Stimulated activated CD4-positive, alpha-beta T cell treated with anti-CD3 and anti-CD28 coated beads, Interleukin-12 subunit alpha, Interleukin-12 subunit beta, amount 100 ng/mL, for 24 hours (primary cell): ENCODE results near the gene TXN.

Experiments used
- DNase-seq, 2 experiments: peaks; one replicate each; pipeline ENCODE4 v3.0.0-alpha.2; 2020; ENCODE audit warnings: low read depth in 2 of 2

The TXN gene

GRCh38 chr9:110256380-110257096, at the start of gene TXN:
TSS of gene TXN (minus strand) at chr9:110256507. CDS start at chr9:110256435, 72 bp downstream.
- peak; percentile 79 to 87 for DNase-seq

DNA sequence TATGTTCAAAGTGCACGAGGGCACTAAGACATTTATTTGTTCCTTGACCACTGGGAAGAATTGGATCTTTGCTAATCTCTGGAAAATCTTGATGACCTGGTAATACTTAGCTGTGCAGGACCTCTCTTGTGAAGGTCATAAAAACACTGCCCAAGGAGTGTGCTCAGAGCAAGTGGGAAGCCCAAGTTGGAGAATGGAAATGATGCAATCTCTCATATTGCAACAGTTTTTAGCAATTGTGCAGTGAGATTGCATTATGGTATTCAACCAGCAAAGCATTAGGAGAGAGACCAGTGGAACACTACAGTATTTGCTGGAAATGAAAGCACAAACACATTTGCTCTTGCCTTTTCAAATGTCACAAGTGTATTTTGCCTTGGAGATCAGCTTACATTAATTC, 46.8 kb upstream of the TXN start:
- DNase-seq = no peak

DNA sequence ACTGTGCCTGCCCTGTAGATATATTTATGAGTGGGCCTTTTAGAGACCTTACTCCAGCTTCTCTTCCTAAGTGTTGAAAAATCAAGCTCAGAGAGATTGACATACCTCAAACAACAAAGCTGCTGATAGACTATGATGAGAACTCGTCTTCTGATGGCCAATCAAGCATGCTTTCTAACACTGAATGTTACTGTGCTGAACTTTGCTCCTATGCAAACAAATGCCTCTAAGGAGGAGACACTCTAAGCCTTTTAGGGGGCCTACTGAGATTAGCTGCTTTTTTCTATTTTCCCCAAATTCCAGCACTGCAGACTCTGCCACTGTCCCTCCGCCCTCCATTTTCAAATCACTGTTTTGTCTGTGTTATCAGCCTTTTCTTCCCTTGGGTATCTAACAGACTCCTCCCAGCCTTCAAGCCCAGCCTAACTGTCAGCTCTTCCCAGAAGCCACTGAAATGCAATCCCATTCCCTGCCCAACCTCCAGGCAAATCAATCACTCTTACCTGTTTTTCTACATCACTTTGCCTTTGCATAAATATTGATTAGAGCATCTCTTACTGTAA, 41.8 kb upstream of the TXN start:
- no peak for DNase-seq

GRCh38 chr9:110293248-110293647, 36.9 kb upstream of the TXN start:
- DNase-seq = no peak

- no peak for DNase-seq
Observed at GRCh38 chr9:110291921-110292557, 35.7 kb upstream of the TXN start.

DNA sequence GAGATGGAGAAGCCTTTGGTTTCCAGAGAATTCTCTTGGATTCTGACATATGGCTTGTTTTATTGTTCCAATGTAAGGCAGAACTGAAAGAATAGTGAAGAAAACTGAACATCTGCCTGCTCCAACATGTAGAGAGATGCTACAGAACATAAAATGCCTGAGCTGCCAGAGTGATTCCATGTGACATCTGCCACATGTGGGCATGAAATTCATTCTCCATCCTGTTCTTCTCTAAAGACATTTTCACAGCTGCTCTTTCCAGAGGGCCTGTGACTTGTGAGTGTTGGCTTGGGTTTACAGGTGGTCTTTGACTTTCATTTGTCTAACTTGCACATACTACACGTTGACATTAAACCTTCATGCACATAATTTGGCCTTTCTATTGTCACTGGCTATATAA, 33.7 kb upstream of the TXN start:
- DNase-seq = no peak

DNA sequence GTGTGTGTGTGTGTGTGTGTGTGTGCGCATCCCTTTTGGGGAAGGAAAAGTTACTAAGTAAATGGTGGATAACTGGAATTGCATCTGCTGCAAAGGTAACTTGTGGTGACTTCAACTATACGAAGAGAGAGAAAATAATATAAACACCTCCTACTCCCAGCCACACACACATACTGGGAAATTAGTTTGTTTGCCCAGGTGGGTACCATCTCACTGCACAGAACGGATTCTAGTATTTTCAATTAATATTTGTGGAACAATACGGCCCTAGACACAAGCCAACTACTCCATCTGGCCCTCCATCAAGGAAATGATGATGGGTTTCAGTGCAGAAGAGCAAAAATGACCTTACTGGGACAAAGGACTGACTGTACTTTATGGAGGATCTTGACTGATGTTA, 32.2 kb upstream of the TXN start:
- DNase-seq = no peak

- no peak for DNase-seq
Observed at GRCh38 chr9:110287289-110287680, 31.0 kb upstream of the TXN start.

DNA sequence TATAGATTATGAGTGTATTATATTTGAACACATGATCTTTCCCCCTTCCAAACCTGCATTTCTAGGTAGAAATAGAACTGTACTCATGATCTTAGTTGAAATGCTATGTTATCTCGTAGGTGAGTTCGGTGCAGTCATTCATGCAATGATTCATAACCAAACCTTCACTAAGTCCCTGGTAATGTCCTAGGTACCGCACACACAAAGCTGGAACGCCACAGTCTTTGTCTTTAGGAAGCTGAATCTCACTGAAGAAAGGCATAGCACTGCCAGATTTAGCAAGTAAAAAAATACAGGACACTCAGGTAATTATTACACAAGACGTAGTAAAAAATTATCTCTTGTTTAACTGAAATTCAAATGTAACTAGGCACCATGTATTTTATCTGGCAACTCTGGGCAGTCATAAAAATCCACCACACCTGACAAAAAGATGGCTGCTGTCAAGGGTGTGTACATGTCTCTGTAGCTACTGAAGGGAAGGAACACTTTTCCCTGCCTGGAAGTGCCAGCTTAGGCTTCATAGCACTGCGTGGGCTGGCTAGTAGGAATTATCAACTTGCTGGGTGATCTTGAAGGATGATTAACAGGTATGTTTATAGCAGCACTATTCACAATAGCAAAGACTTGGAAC, 28.0 kb upstream of the TXN start:
- DNase-seq = no peak

GRCh38 chr9:110283751-110284150, 27.4 kb upstream of the TXN start:
- DNase-seq = no peak

DNA sequence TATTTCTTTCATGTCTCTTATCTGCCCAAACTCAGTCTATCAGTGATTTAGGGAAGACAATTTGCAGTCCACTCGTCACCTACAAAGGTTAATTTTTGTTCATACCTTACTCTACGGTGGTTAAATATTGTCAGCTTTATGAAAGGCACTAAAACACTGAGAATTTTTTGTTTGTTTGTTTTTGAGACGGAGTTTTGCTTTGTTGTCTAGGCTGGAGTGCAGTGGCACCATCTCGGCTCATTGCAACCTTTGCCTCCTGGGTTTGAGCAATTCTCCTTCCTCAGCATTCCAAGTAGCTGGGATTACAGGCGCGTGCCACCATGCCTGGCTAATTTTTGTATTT, 26.4 kb upstream of the TXN start:
- DNase-seq = no peak

DNA sequence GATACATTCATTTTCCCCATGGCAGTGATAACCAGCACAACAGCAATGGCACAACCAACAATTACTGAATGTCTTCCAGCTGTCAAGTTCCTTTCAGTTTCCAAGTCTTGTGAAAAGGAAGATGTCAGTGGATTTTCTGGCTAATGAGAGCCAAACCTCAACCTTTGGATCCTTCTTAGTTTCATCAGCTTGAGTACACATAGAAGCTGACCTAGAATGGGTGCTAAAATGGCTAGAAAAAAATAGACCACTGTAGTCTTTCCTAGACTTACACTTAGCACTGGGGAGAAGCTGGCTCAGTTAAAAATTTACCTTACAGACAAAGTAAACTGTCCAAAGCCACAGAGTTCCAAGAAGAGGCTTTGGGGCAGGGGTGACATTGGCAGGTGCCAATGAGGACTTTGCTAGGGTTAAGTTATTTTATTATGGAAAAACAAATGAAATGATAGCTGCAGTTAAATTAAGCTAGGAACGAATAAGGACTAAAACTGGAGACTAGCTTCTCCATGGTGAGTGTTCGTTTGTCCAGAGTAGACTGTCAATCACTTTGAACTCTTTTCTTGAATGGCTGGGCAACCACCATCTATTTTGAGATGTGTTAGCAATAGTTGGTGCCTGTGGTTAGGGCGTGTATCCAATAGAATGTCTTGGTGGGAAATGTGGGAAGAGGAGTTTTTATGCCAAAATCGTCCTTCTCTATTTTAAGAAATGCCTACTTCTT, 25.9 kb upstream of the TXN start:
- no peak for DNase-seq

GRCh38 chr9:110278080-110278707, 21.9 kb upstream of the TXN start:
- no peak for DNase-seq

DNA sequence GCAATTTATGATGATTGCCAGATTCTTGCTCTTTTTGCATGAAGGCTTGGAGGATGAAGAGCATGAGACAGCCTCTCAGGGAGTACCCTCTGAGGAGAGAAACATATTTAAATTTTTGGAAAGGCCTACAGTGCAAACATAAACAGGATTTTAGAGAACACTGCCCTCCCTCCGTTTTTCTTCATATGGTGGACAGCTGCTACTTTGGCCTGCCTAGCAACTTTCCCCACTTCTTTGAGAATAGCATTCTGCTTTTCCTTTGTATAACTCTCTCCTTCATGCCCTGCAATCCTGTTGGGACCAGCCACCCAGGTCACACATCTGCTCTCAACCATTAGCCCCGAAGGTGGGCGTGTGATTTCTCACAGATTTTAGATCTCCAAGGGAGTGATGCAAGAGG, 20.5 kb upstream of the TXN start:
- DNase-seq = no peak

DNA sequence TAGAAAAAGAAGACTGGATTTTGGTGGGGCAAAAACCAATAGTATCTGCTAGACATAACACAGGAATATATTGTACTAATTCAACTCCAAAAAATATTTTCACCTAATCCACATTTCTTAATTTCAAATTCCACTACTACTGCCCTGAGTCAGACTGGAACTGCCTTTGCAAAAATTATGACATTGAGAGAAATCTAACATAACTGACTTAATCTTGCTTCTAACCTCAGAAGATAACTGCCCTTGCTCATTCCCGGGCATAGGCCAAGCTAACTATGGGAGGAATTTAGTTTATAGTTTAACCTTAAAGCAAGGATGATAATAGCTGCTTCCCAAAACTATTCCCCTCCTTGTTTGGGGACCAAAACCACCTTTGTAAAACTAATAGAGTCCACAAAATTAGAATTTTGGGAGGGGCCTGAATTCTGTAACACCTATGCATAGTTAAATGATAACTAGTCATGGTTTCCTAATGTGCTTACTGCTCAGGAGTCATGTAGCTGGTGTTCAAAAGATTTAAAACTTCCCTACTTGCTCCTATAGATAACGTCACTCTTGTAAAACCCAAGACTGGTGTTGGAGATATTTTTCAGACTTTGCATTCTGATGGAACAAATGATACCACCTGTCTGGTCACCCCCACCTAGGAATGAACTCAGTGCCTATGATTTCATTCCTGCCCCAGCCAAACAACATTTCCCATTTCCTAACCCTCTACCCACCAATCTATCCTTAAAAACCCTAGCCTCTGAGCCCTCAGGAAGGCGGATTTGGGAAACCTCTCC, 14.1 kb upstream of the TXN start:
- DNase-seq = no peak

DNA sequence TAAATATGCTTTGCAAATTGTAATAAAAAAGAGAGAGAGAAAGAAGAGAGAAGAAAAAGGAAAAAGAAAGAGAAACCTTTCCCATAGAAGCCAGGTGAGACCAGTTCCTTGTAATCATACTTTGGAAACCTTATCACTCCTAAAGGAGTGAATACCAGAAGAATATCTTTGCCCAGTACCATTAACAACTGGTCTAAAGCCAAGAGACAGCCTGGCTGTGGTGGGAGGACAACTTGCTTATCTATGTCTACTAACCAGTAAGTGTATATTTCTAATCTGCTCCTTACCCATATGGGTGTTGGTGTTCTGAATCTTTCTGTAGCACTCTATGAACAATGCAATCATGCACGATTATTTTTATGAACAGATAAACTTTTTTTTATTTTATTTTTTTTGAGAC, 10.5 kb upstream of the TXN start:
- no peak for DNase-seq

- DNase-seq = no peak
Observed at GRCh38 chr9:110261632-110262031, 5.3 kb upstream of the TXN start.

DNA sequence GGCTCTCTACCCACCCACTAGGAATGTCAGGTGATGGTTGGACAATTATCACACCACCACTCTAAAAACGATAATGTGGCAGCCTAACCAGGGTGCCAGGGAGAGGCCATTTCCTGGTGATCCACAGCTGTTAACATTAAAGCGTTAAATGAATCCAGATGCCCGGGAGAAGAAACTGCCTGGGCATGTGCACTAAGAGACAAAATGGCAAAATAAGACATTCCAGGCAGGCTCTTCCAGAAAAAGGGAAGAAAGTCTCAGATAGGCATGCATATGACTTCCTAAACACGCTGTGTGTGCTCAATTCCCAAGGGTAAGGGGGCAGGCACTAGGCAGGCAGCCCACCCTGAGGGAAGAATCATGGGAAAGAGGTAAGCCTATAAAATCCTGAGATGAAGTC, 4.6 kb upstream of the TXN start:
- no peak for DNase-seq

DNA sequence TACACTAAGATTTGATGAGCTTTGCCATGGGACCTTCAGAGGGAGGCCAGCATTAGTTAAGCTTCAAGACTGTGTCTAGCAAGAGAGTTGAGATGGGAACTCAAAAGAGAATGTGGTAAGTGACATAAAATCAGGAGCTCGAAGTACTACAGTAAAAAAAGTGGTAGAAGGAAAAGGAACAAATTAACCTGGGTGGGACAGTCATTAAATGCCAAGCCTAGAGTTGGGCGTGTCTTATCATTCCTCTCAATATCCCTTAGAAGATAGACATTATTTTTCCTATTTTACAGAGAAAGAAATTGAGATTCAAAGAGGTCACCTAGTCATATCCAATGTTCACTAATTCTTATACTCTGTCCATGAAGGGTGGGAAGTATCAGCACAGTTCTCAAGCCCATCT, 3.3 kb upstream of the TXN start:
- DNase-seq = no peak

GRCh38 chr9:110258690-110259091, 2.4 kb upstream of the TXN start:
- DNase-seq = no peak

- no peak for DNase-seq
Observed at GRCh38 chr9:110257956-110258355, 1.6 kb upstream of the TXN start.
